HG03571 (cell line): Measurements from ENCODE around the gene TMEM235.

Experiments
- ATAC-seq: cut with Tn5 transposase; IDR thresholded peaks from one replicate; pipeline ENCODE4 v1.9.1; 2021; ENCODE audit not compliant: unreplicated experiment

Gene TMEM235

DNA sequence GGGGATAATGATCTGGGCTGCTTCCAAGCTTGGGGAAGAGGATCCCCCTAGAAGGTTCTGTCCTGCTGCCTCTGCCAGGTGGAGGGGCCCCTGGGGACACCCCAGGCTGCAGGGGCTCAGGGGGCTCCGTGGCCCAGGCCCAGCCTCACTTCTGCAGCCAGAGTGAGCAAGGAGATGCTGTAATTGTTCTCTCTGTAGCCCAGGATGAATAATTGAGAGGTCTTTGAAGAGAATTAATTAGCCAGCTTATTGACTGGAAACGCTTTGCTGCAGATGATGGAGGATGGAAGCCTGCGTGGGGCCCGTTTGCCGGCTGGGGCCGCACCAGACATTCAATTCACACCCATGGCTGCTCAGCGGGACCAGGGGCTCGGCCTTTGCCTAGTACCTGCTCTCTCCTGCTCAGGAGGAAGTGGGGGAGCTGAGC lies 38.5 kb downstream of the TMEM235 start:
- ATAC-seq, result no peak

DNA sequence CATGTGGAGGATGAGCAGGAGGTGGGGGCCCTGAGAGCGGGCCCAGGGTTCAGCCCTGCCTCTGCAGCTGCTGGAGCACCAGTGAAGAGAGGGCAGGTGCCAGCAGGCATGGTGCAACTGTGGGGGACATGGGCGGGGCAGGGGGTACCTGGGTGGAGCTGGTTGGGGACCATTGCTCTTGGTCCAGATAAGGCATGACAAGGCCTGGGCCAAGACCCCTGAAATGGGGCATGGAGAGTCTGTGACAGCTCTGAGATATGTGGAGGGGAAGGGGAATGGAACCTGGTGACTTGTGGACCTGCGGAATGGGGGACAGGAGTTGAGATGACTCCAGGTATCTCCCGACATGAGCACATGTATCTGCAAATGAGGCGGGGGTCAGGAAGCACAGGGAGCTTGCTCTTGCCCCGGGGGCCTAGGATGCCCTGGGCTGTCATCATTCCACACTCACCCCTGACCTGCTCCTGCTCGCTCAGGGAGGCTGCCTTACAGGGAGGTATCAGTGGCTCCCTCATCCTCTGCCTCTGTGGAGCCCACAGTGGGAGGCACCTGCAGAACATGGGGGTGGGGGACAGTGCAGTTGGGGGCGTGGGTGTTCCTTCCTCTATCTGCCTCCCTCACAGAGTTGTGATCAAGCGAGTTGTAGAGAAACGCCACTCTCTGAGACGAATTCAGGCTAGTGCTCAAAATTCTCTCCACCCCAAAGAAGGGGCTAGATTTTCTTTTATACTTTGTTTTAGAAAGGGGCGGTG lies 40.2 kb downstream of the TMEM235 start:
- no peak for ATAC-seq

DNA sequence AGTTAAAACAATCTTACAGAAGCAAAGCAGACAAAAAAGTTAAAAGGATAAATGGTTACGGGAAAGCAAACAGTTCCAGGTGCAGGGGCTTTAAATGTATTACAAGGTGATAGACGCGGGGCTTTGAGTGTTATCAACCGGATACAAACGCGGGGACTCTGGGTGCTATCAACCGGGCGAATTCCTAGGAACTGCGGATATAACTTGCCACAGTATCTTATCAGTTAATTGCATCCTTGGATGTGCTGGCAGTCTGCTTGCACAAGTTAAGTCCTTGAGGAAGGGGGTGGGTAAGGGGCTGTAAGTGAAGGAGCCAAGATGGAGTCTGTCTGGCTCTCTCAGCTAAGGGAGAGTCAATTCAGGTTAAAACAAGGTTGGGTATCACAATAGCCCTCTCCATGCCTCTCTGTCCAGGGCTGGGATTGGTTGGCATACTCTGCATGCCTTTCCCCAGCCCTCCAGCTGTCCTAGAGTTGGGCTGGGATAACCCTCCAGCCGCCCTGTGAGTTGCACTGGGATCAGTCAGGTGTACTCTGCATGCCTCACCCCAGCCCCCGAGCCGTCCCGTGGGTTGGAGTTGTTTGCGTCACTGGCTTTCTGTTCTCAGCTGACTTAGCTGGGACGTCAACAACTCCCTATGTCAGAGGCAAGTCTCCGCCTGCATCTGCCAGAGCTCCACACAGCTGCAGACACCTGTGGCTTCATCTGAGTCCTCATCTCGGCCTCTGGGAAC lies 40.9 kb downstream of the TMEM235 start:
- no peak for ATAC-seq

DNA sequence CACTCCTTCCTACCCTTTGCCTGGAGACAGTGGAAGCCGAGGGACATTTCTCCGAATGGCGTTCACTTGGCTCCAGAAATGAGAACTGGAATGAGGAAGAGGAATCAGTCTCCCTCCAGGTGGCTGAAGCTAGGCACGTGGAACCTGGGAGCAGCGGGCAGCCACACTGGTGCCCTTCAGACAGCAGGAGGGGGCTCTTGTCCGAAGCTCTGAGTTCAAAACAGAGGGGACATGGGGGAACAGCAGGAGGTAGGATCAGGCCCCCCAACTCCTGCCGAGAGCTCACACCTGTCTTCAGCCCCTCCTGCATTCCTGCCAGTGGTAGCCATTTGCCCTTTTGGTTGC lies 41.5 kb downstream of the TMEM235 start:
- ATAC-seq, result no peak

DNA sequence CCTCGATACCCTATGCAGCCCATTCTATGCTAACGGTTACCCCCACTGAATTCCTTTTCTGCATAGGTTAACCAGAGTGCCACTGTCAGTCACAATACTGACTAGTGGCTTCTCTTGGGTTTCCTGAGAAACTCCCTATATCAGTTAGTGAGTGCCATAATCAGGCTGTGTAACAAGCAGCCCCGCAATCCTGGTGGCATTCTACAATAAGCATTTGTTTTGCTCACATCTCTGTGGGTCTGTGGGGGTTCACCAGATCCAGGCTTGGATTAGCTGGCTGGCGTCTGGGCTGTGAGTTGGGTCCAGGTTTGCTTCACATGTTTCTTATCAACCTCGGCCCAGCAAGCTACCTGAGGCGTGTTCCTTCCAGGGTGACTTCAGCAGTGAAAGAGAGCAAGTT lies 42.4 kb downstream of the TMEM235 start:
- ATAC-seq, result no peak

DNA sequence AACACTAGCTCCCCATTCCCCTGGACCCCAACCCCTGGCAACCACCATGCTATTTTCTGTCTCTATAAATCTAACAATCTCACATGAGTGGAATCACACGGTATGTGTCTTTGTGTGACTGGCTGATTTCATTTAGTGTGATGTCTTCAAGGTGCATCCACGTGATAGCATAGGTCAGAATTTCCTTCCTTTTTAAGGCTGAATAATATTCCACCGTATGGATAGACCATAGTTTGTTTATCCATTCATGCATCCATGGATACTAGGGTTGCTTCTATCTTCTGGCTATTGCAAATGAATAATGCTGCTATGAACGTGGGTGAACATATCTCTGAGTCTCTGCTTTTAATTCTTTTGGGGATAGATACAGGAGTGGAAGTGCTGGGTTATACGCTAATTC lies 43.9 kb downstream of the TMEM235 start:
- no peak for ATAC-seq

DNA sequence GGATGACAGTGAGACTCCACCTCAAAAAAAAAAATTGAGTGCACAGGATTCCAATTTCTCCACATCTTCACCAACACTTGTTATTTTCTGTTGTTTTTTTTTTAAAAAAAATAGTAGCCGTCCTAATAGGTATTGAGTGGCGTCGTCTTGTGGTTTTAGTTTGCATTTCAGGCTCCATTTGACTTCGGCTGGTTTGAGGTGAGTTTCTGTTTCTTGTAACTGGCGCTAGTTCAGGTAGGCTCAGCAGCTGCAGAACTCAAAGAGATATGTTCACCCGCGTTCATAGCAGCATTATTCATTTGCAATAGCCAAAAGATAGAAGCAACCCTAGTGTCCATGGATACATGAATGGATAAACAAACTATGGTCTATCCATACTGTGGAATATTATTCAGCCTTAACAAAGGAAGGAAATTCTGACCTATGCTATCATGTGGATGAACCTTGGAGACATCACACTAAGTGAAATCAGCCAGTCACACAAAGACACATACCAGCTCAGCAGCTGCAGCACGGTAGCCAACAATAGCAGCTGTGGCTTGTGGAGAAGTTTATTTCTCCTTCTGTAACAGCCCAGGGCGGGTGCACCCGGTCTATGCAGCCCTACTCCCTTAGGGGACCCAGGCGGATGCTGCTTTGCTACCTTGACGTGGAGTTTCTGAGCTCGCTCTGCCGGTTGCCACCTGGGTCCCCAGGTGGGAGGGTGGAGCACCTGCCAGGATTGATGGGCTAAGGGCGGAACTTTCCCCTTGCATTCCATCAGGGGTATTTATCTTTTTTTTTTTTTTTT lies 44.9 kb downstream of the TMEM235 start:
- no peak for ATAC-seq

DNA sequence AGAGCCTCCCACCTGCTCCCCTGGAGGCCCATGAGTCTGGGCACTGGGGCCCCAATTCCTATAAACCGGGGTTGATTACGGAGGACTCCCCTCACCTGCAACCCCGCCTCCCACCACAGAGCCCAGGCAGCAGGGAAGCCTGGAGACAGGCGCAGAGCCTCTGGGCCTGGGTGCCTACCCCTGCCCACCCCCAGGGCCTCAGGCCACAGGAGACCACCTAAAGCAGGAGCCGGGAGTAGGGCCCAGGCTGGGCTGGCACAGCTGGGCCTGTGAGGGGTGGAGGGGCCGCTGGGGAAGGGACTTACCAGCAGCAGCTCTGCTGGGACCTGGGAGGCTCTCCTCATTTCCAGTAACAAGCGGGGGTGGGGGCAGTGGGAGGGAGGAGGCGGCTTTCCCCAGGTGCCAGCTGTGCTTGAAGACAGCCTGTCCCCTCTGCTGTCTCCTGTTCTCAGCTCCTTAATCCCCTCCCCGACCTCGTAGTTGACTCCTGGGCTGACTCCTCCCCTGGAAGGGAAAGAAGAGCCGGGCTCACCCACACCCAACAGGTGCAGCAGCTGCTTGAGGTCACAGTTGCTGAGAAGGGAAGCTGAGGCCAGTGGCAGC lies 46.8 kb downstream of the TMEM235 start:
- ATAC-seq, result no peak

DNA sequence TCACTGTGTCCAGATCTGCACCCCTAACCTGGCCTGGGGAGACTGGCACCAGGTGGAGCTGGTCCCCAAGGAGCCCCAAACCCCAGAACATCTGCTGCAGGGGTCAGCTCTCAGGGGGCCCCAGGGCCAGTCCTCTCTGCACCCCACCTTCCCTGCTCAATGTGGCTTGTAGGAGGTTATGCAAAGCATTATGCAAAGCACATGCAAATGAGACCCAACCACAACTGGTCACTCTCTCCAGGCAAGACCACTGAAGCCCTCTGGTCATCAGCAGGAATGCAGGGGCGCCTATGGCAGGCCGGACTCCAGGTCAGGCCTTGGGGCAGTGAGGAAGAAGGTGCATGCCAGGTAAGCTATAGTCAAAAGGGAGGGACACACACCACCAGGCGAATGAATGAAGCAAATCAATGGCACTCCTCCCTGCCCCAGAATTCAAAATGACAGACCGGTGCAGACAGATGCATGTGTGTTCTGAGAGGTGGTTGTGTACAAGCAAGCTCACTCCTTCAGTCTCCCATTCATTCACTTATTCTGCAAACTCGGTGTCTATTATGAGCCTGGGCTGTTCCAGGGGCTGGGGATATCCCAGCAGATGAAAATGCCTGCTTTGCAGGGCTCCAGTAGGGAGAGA lies 48.0 kb downstream of the TMEM235 start:
- no peak for ATAC-seq

DNA sequence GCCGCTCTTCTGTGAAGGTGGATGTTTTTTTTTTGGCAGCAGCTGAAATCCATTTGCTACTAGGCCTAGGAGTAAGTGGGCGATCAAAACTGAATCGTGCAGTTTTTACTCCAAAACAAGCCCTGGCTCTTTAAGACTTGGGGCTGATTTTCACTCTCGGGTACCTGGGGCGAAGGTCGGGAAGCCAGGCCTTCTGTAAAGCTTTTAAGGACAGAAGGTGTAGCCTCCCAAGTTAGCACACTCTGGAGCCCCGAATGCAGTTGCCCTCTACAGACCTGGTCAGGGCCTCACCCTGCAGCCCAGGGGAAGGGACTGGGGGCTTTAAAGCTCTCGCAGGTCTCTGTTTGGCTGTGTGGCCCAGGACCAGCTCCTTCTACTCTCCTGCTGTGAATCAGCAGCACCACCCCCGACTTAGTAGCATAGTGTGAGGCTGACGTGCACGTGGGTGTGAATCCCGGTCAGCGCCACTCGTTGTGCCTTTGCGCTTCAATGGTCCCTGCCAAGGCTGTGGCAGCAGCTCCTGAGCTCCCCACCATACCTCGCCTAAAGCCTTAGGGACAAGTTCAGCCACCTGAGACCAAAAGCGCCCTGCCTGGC lies 49.9 kb downstream of the TMEM235 start:
- no peak for ATAC-seq

DNA sequence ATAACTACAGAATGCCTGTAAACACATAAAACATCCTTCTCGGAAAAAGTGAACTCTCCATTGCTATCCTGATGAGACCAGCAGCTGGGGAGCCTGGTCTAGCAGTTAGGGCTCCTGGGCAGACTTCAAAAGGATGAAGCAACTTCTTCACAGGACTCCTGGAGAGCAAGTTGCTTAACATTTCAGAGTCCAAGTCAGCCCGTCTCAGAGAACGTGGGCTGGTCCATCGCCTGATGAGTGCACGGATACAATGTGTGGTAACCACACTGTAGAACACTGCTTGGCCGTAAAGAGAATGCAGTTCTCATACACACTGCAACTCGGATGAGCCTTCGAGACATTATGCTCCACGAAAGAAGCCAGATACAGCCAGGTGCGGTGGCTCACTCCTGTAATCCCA lies 52.7 kb downstream of the TMEM235 start:
- no peak for ATAC-seq

DNA sequence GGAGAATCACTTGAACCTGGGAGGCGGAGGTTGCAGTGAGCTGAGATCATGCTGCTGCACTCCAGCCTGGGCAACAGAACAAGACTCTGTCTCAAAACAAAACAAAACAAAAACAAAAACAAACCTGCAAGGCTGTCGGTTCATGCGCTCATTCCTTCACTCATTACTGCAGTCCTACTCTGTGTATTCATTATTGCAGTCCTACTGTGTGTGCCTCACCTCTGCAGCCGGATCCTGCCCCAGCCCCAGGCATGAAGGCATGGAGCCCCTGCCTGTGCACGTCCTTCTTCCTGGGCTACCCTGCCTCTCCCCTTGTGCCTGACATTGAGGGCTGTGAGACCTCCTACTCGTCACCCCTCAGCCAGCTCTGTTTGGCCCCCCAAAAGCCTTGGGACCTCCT lies 57.6 kb downstream of the TMEM235 start:
- no peak for ATAC-seq

DNA sequence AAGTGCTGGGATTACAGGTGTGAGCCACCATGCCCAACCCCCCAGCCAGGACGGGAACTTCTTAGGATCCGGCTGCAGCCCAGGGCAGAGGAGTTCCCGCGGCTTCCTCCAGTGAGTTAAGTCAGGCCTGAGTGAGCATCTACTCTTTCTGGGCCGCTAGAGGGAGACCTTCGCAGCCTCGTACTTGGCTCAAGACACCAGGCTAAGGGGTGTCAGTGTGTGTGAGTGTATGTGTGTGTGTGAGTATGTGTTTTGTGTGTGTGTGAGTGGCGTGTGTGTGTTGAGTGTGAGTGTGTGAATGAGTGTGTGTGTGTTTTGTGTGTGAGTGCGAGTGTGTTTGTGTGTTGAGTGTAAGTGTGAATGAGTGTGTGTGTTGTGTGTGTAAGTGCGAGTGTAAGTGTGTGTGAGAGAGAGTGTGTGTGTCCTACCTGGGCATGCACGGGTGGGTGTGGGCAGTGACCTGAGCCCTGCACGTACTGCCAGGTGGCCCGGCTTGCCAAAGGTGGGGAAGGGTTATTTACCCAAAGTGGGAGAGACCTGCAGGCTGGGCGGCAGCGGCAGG lies 58.5 kb downstream of the TMEM235 start:
- ATAC-seq, result no peak
